Measurements from ENCODE around the gene MTA2.
"Not testable (repeated sequence)": the region's sequence is repeated elsewhere in the genome, so short reads cannot be mapped to it uniquely, and the experiment has no call there.

MTA2 gene

GRCh38 chr11:62601372-62602140 is at the start of gene MTA2:
Gene MTA2 (minus strand): TSS chr11:62601865. CDS start chr11:62601450, 415 bp downstream.
- peak; percentile 96 for DNase-seq

DNA sequence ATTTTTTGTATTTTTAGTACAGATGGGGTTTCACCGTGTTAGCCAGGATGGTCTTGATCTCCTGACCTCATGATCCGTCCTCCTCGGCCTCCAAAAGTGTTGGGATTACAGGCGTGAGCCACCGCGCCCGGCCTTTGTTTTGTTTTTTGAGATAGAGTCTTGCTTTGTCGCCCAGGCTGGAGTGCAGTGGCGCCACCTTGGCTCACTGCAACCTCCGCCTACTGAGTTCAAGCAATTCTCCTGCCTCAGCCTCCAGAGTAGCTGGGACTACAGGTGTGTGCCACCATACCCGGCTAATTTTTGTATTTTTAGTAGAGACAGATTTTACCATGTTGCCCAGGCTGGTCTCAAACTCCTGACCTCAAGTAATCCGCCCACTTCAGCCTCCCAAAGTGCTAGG is 48.6 kb upstream of the MTA2 start:
- DNase-seq, result not testable (repeated sequence)

DNA sequence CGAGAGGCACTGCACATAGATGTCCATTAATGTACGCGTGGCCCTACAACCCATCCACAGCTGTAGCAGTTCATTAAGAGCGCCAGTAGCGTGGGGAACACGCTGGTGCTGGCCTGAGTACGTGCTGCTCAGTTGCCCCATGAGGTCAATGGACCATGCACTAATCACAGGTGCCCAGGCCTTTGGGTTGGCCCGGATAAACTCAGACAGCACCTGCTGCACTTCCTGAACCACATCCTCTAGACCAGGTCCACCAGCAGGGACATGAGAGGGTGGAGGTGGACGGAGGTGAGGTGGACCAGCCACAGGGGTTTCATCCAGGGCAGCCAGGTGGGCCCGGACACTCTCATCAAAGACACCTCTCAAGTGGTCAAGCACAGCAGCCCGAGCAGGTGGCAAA is 47.8 kb upstream of the MTA2 start:
- no peak for DNase-seq

GRCh38 chr11:62648967-62649364 is 47.3 kb upstream of the MTA2 start:
- no peak for DNase-seq

DNA sequence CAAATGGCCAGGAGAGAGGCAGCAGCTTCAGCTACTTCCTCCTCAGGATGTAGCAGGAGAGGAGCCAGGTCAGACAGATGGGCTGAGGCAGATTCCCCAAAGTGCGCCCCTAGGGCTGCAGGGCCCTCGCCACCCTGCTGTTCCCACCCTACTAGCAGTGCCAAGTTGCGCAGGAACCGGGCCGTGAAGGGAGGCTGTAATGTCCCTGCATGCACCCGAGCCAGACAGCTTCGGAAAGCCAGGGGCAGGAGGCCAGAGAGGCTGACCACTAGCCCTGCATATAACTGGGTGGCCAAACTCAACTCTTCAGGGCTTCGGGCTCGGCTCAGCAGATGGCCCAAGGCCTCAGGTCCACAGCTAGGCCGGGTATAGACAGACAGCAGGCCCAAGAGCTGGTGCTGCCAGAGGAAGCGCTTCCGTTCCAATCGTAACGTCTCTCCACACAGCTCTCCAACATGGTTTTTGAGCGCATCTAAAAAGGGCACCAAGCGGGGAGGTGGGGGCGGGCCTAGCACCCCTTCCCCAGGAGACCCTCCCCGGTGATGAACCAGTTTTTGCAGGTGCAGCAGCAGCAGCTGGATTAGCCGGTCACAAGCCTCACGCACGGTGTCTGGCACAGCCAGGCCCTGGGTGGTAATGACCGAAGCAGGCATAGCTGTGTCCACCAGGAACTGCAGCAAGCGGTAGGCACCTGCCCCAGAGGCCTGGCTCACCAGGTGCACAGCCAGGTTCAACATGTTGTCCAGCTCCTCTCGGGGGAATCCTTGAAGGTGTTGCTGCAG is 46.7 kb upstream of the MTA2 start:
- DNase-seq, result no peak

- no peak for DNase-seq
Measured at GRCh38 chr11:62647609-62648005, 45.9 kb upstream of the MTA2 start.

DNA sequence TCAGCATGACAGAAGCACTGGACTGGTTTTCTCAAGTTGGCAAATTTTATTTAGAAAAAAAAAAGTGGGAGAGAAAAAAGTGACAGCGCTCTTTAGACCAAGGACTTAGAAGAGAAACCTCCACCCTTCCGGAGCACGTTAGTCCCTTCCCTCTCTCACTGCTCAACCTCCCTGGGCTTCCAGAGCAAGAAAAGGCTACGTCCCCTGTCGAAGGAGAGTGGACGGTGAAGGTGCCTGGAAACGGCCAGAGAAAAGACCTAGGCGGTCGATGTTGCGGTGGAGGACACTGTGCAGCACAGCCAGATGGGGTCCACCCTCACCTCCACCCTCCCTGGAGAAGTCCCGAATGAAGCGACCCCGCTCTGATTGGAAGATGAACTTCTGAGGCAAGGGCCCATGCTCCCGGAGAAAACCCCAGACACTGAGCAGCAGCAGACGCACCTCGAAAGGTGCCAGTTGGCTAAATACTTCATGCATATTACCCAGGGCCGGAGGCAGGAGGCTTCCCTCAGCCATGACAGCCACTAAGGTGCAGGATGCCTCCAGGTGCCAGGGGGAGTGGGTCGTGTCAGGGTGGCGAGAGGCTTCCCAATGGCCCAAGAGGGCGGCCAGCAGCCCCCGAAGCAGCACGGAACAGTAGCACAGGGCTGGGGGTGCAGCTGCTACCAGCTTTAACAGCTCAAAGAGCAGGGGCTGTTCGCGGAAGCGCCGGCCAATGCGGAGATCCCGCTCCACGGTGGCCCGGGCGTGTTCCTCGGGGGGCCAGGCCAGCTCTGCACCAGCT is 45.4 kb upstream of the MTA2 start:
- no peak for DNase-seq

- DNase-seq, result peak; percentile 97
Measured at GRCh38 chr11:62645946-62646824, 44.5 kb upstream of the MTA2 start, which contains the start of gene GANAB. Gene GANAB (minus strand): TSS chr11:62646613. CDS start chr11:62646599, 14 bp downstream.

- no peak for DNase-seq
Measured at GRCh38 chr11:62645671-62645945, 43.9 kb upstream of the MTA2 start.

DNA sequence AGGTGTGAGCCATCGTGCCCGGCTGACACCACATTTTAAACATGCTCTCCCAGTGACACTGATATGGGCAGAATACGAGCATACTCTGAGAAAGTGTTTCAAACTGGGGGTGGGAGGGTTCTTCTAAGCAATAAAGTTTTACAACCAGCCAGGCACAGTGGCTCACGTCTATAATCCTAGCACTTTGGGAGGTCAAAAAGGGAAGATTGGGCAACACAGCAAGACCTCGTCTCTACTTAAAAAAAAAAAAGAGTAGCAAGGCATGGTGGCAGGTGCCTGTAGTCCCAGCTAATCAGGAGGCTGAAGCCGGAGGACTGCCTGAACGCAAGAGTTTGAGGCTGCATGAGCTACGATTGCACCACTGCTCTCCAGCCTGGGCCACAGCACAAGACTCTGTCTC is 42.6 kb upstream of the MTA2 start:
- DNase-seq, result no peak

DNA sequence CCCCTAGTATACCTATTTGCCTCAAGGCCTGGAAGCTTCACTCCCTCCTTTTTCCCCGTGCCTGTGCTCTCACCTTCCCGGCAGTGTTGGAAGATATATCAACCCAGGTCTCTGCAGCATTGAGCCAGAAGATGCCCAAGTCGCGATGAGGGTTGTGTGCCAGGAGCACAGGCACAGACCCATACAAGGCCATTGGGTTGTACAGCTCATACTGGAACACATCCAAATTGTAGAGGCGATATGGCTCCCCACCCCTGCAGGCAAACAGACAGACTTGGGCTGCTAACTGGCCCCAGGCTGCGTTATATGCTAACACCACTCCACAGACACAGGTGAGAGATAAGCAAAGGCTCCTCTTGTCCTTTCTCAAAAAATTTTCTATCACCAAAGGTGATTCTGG is 30.8 kb upstream of the MTA2 start:
- no peak for DNase-seq

DNA sequence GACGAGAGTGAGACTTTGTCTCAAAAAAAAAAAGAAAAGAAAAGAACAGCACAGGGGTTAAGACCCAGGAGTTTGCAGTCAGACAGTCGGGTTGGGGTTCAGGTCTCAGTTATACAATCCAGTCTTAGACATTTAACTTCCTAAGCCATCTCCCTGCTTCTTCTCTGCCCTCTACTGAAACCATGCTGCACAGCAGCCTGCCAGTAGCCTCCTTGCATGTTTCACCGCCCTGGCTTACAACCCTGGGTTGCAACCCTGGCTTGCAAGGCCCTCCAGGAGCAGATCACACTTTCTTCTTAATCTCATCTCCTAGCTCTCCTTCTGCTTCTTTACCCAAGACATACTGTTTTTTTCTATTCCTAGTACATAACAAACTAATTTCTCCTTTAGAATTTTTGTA is 26.0 kb upstream of the MTA2 start:
- DNase-seq, result no peak

DNA sequence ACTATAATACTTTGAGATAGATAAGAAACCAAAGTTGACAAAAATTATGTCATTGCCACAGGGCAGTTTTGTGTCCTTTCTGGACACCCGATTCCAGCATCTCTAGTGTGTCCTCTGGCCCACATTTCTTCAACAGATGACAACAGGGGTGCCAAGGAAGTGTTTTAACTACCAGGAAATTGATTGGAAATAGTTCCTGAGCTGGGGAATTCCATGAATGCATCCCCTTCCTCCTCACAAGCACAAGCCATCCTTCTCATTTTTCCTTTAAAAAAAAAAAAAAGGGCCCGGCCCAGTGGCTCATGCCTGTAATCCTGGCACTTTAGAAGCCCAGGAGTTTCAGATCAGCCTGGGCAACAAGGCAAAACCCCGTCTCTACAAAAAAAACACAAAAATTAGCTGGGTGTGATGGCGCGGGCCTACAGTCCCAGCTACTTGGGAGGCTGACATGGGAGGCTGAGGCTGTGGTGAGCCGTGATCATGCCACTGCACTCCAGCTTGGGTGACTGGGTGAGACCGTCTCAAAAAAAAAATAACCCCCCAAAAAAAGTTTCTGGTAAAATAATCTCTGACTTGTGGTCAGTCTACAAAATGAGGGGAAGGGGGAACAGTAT is 20.9 kb upstream of the MTA2 start:
- DNase-seq, result no peak

DNA sequence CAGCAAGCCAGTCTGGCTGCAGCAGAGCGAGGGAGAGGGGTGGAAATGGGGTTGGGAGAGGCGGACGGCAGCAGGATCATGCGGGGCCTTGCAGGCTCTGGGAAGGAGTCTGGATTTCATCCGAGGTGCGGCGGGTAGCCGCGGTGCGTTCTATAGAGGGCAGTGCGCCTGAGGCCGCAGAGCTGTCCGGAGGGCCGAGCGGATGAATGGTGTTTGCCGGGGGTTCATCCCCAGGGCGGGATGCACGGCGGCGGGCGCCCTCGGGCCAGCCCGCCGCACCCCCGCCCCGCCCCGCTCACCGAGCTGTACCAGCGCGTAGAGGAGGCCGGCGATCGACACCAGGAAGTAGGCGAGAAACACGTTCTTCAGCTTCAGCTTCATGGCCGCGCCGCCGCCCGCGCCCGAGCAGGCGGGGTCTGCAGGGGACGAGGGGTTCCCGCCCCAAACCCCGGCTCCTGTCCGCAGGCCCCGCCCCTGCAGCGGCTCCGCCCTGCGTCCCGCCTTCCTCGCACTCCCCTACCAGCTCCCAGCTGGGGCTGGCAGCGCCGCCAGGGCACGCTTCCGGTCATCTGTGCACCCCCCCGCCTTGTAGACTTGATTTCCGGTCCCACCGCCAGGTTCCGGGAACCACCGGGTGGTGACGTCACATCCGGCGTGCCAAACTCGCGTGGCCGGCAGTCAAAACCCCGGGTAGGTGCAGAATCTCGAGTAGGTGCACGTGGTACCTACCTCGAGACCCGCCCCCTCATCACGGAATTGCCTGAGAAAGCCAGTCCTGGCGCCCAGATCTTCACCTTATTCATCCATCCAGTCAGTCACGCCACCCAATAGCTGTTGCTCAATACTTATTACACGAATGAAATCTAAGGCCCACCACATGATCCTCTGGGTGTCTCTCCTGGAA is 20.2 kb upstream of the MTA2 start, which contains the start of gene B3GAT3:
Gene B3GAT3, minus strand, starts transcription at position 420 of the 904 bp plus-strand sequence. Its CDS starts 39 bp downstream, at position 381.
- peak; percentile 96 for DNase-seq

- DNase-seq, result no peak
Measured at GRCh38 chr11:62621027-62621566, 19.4 kb upstream of the MTA2 start.

GRCh38 chr11:62616957-62617356 is 15.3 kb upstream of the MTA2 start:
- not testable (repeated sequence) for DNase-seq

DNA sequence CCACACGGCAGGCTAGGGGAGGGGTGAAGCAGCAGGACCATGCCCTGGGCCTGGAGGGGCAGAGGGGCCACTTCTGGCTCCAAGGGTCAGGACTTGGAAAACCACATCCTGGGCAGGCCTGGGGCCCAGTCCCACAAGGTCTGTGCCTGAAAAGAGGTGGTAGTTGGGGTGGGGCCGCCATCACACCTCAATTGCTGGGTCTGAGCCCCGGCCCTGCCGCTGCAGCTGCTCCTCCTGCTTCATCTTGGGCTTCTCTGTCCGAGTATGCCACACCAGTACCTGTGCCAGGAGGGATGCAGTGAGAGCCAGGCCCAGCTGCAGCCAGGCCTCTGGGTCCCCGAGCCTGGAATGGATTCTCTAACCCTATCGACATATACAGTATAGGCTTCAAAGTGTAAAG is 13.9 kb upstream of the MTA2 start:
- DNase-seq, result no peak

- DNase-seq, result peak; percentile 43
Measured at GRCh38 chr11:62614275-62614674, 12.6 kb upstream of the MTA2 start.

- no peak for DNase-seq
Measured at GRCh38 chr11:62613291-62613778, 11.7 kb upstream of the MTA2 start.

Measured in NCI-H510A treated with DMSO at 0.1 percent for 48 hours (cell line).